ENCODE results near the gene PDPR. TPM values are rescaled to one million over a fixed set of nuclear protein-coding genes. Genes with fewer than 3 reads are reported as not detected.
"Not testable (repeated sequence)": the region's sequence is repeated elsewhere in the genome, so short reads cannot be mapped to it uniquely, and the experiment has no call there.

PDPR gene
- total RNA-seq, 1 donor from 2014 or later = 30.4 TPM

GRCh38 chr16:70160821-70161220 lies 46.7 kb downstream of the PDPR start:
- Mint-ChIP-seq H3K27me3 (ENCODE audit: unreplicated experiment) (no peaks in the 10 kb centered on the region), H3K9me3 (ENCODE audit: unreplicated experiment) (no peaks in the 10 kb centered on the region), H3K36me3 (ENCODE audit: unreplicated experiment) (peaks cover 11% of the 10 kb centered on the region), H3K4me3 (ENCODE audit: unreplicated experiment) (no peak overlapping the region), H3K4me1 (ENCODE audit: unreplicated experiment) (peaks cover 1% of the 10 kb centered on the region), H3K27ac (ENCODE audit: unreplicated experiment) (no peak overlapping the region)
- no peak for DNase-seq (ENCODE audit: extremely low spot score, unreplicated experiment)
- TF ChIP-seq CTCF (IDR thresholded peaks at IDR 0.05) = no peak

DNA sequence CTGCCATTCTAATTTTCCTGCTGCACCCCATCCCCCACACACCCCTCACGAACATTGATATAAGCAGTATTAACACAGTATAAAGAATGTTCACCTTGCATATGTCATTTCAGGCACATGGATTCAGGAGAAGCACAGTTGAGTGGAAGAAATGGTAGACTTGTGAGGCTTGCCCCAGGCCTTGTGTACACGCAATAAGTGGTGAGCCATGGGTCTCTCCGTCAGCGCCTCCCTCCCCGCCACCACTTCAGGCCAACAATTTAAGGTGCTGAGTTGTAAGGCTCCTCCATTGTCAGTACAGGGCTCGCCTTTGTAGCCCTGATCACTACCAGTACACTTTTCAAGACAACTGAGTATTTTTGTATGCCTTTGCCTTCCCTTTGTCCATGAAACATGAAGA lies 47.2 kb downstream of the PDPR start:
- H3K36me3 Mint-ChIP-seq (ENCODE audit: unreplicated experiment) = peaks cover 11% of the 10 kb centered on the region
- peaks cover 1% of the 10 kb centered on the region for H3K4me1 Mint-ChIP-seq (ENCODE audit: unreplicated experiment)
- no peaks in the 10 kb centered on the region for H3K9me3 Mint-ChIP-seq (ENCODE audit: unreplicated experiment)
- no peak overlapping the region for H3K27ac Mint-ChIP-seq (ENCODE audit: unreplicated experiment)
- no peak overlapping the region for H3K4me3 Mint-ChIP-seq (ENCODE audit: unreplicated experiment)
- DNase-seq (ENCODE audit: extremely low spot score, unreplicated experiment) = no peak
- H3K27me3 Mint-ChIP-seq (ENCODE audit: unreplicated experiment) = no peaks in the 10 kb centered on the region
- no peak for TF ChIP-seq CTCF (IDR thresholded peaks at IDR 0.05)

DNA sequence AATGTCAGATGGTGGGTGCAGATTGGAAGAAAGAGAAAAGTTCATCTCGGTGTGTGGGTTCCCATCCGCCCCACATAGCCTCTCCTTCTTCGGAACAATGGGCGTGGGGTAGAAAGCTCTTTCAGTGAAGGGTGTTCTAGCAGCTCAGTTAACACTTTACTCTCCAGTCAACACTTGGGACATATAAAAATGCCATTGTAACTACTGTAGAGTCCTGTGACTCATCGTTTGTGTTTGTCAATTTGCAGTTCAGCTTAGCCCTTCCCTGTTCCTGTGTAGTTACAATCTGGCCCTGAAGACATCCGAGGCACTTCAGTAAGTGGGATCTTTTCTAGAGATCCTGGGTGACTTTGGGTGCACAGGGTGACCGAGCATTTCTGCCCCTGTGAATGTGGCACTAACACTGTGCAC lies 47.9 kb downstream of the PDPR start:
- no peak for DNase-seq (ENCODE audit: extremely low spot score, unreplicated experiment)
- H3K27ac Mint-ChIP-seq (ENCODE audit: unreplicated experiment) = no peak overlapping the region
- H3K4me1 Mint-ChIP-seq (ENCODE audit: unreplicated experiment) = peaks cover 1% of the 10 kb centered on the region
- no peaks in the 10 kb centered on the region for H3K9me3 Mint-ChIP-seq (ENCODE audit: unreplicated experiment)
- no peak for TF ChIP-seq CTCF (IDR thresholded peaks at IDR 0.05)
- H3K27me3 Mint-ChIP-seq (ENCODE audit: unreplicated experiment) = no peaks in the 10 kb centered on the region
- H3K36me3 Mint-ChIP-seq (ENCODE audit: unreplicated experiment) = peaks cover 11% of the 10 kb centered on the region
- H3K4me3 Mint-ChIP-seq (ENCODE audit: unreplicated experiment) = no peak overlapping the region

- Mint-ChIP-seq H3K4me1 (ENCODE audit: unreplicated experiment) (peaks cover 1% of the 10 kb centered on the region), H3K36me3 (ENCODE audit: unreplicated experiment) (peaks cover 11% of the 10 kb centered on the region), H3K9me3 (ENCODE audit: unreplicated experiment) (no peaks in the 10 kb centered on the region), H3K4me3 (ENCODE audit: unreplicated experiment) (no peak overlapping the region), H3K27me3 (ENCODE audit: unreplicated experiment) (no peaks in the 10 kb centered on the region), H3K27ac (ENCODE audit: unreplicated experiment) (no peak overlapping the region)
- no peak for TF ChIP-seq CTCF (IDR thresholded peaks at IDR 0.05)
- no peak for DNase-seq (ENCODE audit: extremely low spot score, unreplicated experiment)
Observed at GRCh38 chr16:70163596-70163995, 49.5 kb downstream of the PDPR start.

- H3K9me3 Mint-ChIP-seq (ENCODE audit: unreplicated experiment); H3K4me3 Mint-ChIP-seq (ENCODE audit: unreplicated experiment); H3K27ac Mint-ChIP-seq (ENCODE audit: unreplicated experiment); DNase-seq (ENCODE audit: extremely low spot score, unreplicated experiment); H3K27me3 Mint-ChIP-seq (ENCODE audit: unreplicated experiment); H3K36me3 Mint-ChIP-seq (ENCODE audit: unreplicated experiment); H3K4me1 Mint-ChIP-seq (ENCODE audit: unreplicated experiment): not testable (repeated sequence)
Observed at GRCh38 chr16:70166688-70167087, 52.6 kb downstream of the PDPR start.

DNA sequence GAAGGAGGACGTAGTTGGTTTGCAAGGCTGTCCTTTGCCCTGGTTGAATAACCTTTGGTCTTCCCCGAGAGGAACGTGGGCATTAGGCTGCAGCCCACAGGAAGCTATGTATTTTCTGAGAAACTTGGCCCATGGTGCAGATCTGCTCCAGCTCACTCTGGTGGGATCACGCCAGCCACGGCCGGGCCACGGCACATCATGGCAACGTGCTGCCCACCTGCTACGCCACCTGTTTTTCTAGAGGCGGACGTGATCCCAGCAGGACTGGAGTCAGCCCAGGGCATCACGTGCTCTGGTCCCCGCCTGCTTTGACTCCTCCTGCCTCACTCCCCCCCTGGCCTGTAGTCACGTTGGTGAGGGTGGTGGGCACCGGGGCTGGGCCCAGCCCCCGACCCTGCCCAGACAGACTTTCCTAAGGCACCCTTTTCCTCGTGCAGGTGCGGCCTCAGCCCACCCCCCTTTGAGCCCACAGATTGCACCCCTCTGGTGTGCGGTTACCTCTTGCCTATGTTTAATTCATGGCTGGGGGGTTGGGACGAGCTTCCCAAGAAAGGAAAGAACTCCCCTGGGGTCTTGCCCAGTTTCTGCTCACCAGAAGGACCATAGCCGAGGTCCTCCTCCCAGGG lies 59.2 kb downstream of the PDPR start, which contains the start of gene CLEC18C:
Gene CLEC18C (plus strand): TSS at position 576 of the 626 bp plus-strand sequence. CDS start 492 bp downstream, outside the sequence.
- not testable (repeated sequence) for H3K27ac Mint-ChIP-seq (ENCODE audit: unreplicated experiment); H3K4me3 Mint-ChIP-seq (ENCODE audit: unreplicated experiment); H3K4me1 Mint-ChIP-seq (ENCODE audit: unreplicated experiment); H3K9me3 Mint-ChIP-seq (ENCODE audit: unreplicated experiment); H3K27me3 Mint-ChIP-seq (ENCODE audit: unreplicated experiment); H3K36me3 Mint-ChIP-seq (ENCODE audit: unreplicated experiment); DNase-seq (ENCODE audit: extremely low spot score, unreplicated experiment)

DNA sequence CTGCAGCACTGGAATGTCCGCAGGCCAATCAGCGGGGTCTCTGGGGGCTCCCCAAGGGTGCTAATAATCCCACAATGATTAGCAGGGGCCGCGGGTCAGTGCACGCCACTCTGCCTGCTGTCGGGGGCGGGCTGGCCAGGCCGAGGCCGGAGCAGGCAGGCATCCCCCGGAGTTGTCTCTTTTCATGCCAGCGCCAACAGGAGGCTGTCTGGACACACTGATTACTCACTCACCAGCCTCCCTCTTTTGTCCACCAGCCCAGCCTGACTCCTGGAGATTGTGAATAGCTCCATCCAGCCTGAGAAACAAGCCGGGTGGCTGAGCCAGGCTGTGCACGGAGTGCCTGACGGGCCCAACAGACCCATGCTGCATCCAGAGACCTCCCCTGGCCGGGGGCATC lies 59.8 kb downstream of the PDPR start:
- H3K4me3 Mint-ChIP-seq (ENCODE audit: unreplicated experiment); H3K27me3 Mint-ChIP-seq (ENCODE audit: unreplicated experiment); H3K4me1 Mint-ChIP-seq (ENCODE audit: unreplicated experiment); H3K27ac Mint-ChIP-seq (ENCODE audit: unreplicated experiment); H3K9me3 Mint-ChIP-seq (ENCODE audit: unreplicated experiment); DNase-seq (ENCODE audit: extremely low spot score, unreplicated experiment); H3K36me3 Mint-ChIP-seq (ENCODE audit: unreplicated experiment): not testable (repeated sequence)

DNA sequence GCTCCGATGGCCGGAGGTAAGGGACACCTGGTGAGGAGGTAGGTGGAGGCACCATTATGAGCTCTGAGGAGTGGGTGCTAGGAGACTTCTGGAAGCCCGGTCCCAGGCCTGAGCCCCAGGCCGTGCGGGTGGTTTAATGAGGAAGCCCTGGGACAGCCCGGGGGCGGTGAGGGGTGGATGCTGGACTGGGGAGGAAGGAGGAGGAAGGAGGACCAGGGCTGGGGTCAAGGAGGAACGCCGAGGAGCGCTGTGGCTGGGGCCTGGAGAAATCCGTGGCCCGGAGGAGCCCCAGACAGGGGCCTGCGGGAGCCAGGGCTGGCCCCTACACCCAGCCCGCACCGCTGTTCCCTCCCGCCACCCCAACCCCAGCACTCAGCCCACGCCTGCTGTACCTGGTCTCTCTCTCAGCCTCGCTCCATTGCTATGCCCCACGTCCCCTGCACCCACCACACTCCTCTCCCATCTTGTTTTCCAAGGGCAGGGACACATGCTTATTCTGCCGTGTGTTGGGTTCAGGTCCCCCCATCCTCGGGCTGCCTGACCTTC lies 60.3 kb downstream of the PDPR start:
- H3K4me3 Mint-ChIP-seq (ENCODE audit: unreplicated experiment); H3K27ac Mint-ChIP-seq (ENCODE audit: unreplicated experiment); DNase-seq (ENCODE audit: extremely low spot score, unreplicated experiment); H3K27me3 Mint-ChIP-seq (ENCODE audit: unreplicated experiment); H3K4me1 Mint-ChIP-seq (ENCODE audit: unreplicated experiment); H3K36me3 Mint-ChIP-seq (ENCODE audit: unreplicated experiment); H3K9me3 Mint-ChIP-seq (ENCODE audit: unreplicated experiment): not testable (repeated sequence)
